ENCODE data around the gene USP35.

Gene USP35

GRCh38 chr11:78255919-78256318 is 67.2 kb downstream of the USP35 start:
- intact Hi-C loops (cut with DNase I), result no loop called here

DNA sequence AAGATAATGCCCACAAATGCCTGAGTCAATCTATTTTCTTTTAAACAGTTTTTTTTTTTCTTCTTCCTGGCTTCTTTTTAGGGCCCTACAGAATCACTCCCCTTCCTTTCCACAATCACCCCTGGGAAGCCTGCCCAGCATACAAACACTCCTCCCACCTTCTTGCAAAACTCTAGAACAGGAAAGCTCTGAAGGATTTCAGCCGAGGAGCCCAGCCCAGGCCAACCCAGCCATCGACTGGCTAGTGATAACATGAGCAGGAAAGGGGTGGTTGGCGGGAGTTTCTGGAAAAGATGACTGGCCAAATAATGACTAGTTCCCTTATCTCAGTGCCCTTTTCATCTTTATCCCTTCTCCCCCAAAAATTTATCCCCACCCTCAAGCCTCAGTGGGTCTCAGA is 68.2 kb downstream of the USP35 start:
- DNase-seq, result peak in 9 of 10 donors; percentile 16 to 92 (median 57)
- intact Hi-C loops (cut with DNase I), result no loop called here

More at GRCh38 chr11:78255919-78256318, 67.2 kb downstream of the USP35 start:
- no peak for DNase-seq

- no peak for DNase-seq
- intact Hi-C loops (cut with DNase I), result no loop called here
Measured at GRCh38 chr11:78257654-78258053, 68.9 kb downstream of the USP35 start.

GRCh38 chr11:78259777-78260487 is 71.2 kb downstream of the USP35 start:
- intact Hi-C loops (cut with DNase I), result no loop called here
- no peak for DNase-seq

- DNase-seq, result no peak
- intact Hi-C loops (cut with DNase I), result no loop called here
Measured at GRCh38 chr11:78261367-78261766, 72.6 kb downstream of the USP35 start.

- intact Hi-C loops (cut with DNase I), result no loop called here
- no peak for DNase-seq
Measured at GRCh38 chr11:78261828-78262227, 73.1 kb downstream of the USP35 start.

GRCh38 chr11:78262238-78262637 is 73.5 kb downstream of the USP35 start:
- intact Hi-C loops (cut with DNase I), result no loop called here
- DNase-seq, result no peak

GRCh38 chr11:78262691-78263090 is 74.0 kb downstream of the USP35 start:
- DNase-seq, result no peak
- intact Hi-C loops (cut with DNase I), result no loop called here
